GM20000 (cell line): ENCODE measurements around the gene TTC32.

ENCODE experiments used
- DNase-seq: peaks from one replicate; pipeline ENCODE4 v3.0.0; 2012; ENCODE audit warnings: low spot score
- CTCF ChIP-seq: IDR thresholded peaks from 2 replicates; pipeline ENCODE4 v1.5.1; 2012; ENCODE audit warnings: mild to moderate bottlenecking, control low read depth; ENCODE audit errors: extremely low read depth, missing control alignments

TTC32 gene

GRCh38 chr2:19901442-19902215 lies at the start of gene TTC32:
TSS of gene TTC32 (minus strand) at chr2:19901983. CDS start at chr2:19901854, 129 bp downstream.
- no peak for TF ChIP-seq CTCF
- peak; percentile 89 for DNase-seq

GRCh38 chr2:19949071-19949470 lies 47.3 kb upstream of the TTC32 start:
- no peak for TF ChIP-seq CTCF

GRCh38 chr2:19947184-19947940 lies 45.6 kb upstream of the TTC32 start:
- TF ChIP-seq CTCF: no peak

More at GRCh38 chr2:19949071-19949470, 47.3 kb upstream of the TTC32 start:
- DNase-seq: no peak

GRCh38 chr2:19944205-19944845 lies 42.5 kb upstream of the TTC32 start:
- TF ChIP-seq CTCF: no peak
- DNase-seq: no peak

More at GRCh38 chr2:19947184-19947940, 45.6 kb upstream of the TTC32 start:
- DNase-seq: no peak

- TF ChIP-seq CTCF: no peak
- no peak for DNase-seq
Observed at GRCh38 chr2:19943189-19943588, 41.4 kb upstream of the TTC32 start.

- no peak for TF ChIP-seq CTCF
- DNase-seq: no peak
Observed at GRCh38 chr2:19942199-19942598, 40.4 kb upstream of the TTC32 start.

GRCh38 chr2:19937004-19937403 lies 35.2 kb upstream of the TTC32 start:
- TF ChIP-seq CTCF: no peak
- no peak for DNase-seq
